BE2C (cell line): ENCODE data around the gene SGPL1.

Experiments
- DNase-seq: peaks from one replicate; pipeline ENCODE4 v3.0.0-alpha.2; 2020
- H3K27me3 ChIP-seq: fragments of 250-450 bp; sonication (Bioruptor Pico); 2 replicates; pipeline ENCODE4 v1.5.1; 2020; ENCODE audit warnings: mild to moderate bottlenecking
- H3K36me3 ChIP-seq: fragments of 250-450 bp; sonication (Bioruptor Pico); 2 replicates; pipeline ENCODE4 v1.5.1; 2020; ENCODE audit warnings: mild to moderate bottlenecking
- H3K4me1 ChIP-seq: fragments of 250-450 bp; sonication (Bioruptor Pico); 2 replicates; pipeline ENCODE4 v1.5.1; 2020
- H3K4me3 ChIP-seq: 2 replicates; pipeline ENCODE4 v1.5.1; 2011; ENCODE audit warnings: low read depth, low read length
- H3K9me3 ChIP-seq: fragments of 250-450 bp; sonication (Bioruptor Pico); 2 replicates; pipeline ENCODE4 v1.5.1; 2020
- CTCF ChIP-seq: IDR thresholded peaks from 2 replicates; pipeline ENCODE4 v1.5.1; 2012; ENCODE audit warnings: mild to moderate bottlenecking, low read depth, low read length

SGPL1 gene

GRCh38 chr10:70784016-70784415, 31.7 kb upstream of the SGPL1 start:
- Histone ChIP-seq H3K4me1 (peaks cover 11% of the 10 kb centered on the region), H3K27me3 (no peaks in the 10 kb centered on the region), H3K4me3 (no peak overlapping the region), H3K9me3 (no peaks in the 10 kb centered on the region), H3K36me3 (no peaks in the 10 kb centered on the region)
- DNase-seq: no peak
- TF ChIP-seq CTCF: no peak

GRCh38 chr10:70784471-70784870, 31.3 kb upstream of the SGPL1 start:
- H3K4me1 ChIP-seq: peaks cover 8% of the 10 kb centered on the region
- H3K36me3 ChIP-seq: no peaks in the 10 kb centered on the region
- DNase-seq: no peak
- no peaks in the 10 kb centered on the region for H3K9me3 ChIP-seq
- TF ChIP-seq CTCF: no peak
- no peak overlapping the region for H3K4me3 ChIP-seq
- H3K27me3 ChIP-seq: no peaks in the 10 kb centered on the region

- no peaks in the 10 kb centered on the region for H3K9me3 ChIP-seq
- DNase-seq: no peak
- no peak for TF ChIP-seq CTCF
Observed at GRCh38 chr10:70785190-70785589, 30.6 kb upstream of the SGPL1 start, which contains the start of gene TBATA. Gene TBATA (minus strand): TSS chr10:70785377. CDS start chr10:70783379, 1,998 bp downstream.

GRCh38 chr10:70786799-70787415, 28.8 kb upstream of the SGPL1 start:
- Histone ChIP-seq H3K36me3 (no peaks in the 10 kb centered on the region), H3K9me3 (no peaks in the 10 kb centered on the region), H3K4me1 (peaks cover 8% of the 10 kb centered on the region), H3K27me3 (no peaks in the 10 kb centered on the region), H3K4me3 (no peak overlapping the region)
- TF ChIP-seq CTCF: no peak
- DNase-seq: no peak

More at GRCh38 chr10:70785190-70785589, 30.6 kb upstream of the SGPL1 start, which contains the start of gene TBATA:
- H3K4me3 ChIP-seq: no peak within 1 kb of the TSS
- H3K27me3 ChIP-seq: no peaks in the 10 kb centered on the region
- H3K36me3 ChIP-seq: no peaks in the 10 kb centered on the region
- H3K4me1 ChIP-seq: peaks cover 8% of the 10 kb centered on the region

- Histone ChIP-seq H3K27me3 (no peaks in the 10 kb centered on the region), H3K9me3 (no peaks in the 10 kb centered on the region), H3K36me3 (no peaks in the 10 kb centered on the region), H3K4me3 (no peak overlapping the region), H3K4me1 (no peaks in the 10 kb centered on the region)
- no peak for DNase-seq
- TF ChIP-seq CTCF: no peak
Observed at GRCh38 chr10:70791386-70792039, 24.2 kb upstream of the SGPL1 start.

GRCh38 chr10:70795613-70796012, 20.1 kb upstream of the SGPL1 start:
- no peak for TF ChIP-seq CTCF
- H3K4me1 ChIP-seq: no peaks in the 10 kb centered on the region
- H3K27me3 ChIP-seq: no peaks in the 10 kb centered on the region
- H3K9me3 ChIP-seq: no peaks in the 10 kb centered on the region
- no peak overlapping the region for H3K4me3 ChIP-seq
- H3K36me3 ChIP-seq: no peaks in the 10 kb centered on the region
- DNase-seq: no peak
